NCI-H1105 (cell line): ENCODE data around the gene TXN.

Experiments
- DNase-seq: peaks from one replicate; lab custom pipeline; 2025; lab: John Stamatoyannopoulos, UW

Gene TXN

GRCh38 chr9:110256380-110257096 lies at the start of gene TXN:
TXN (minus strand) TSS chr9:110256507; CDS start chr9:110256435, 72 bp downstream.
- peak; percentile 84 for DNase-seq

GRCh38 chr9:110303133-110303532 lies 46.8 kb upstream of the TXN start:
- DNase-seq, result no peak

- no peak for DNase-seq
Measured at GRCh38 chr9:110298043-110298605, 41.8 kb upstream of the TXN start.

GRCh38 chr9:110293248-110293647 lies 36.9 kb upstream of the TXN start:
- DNase-seq, result no peak

GRCh38 chr9:110291921-110292557 lies 35.7 kb upstream of the TXN start:
- no peak for DNase-seq

GRCh38 chr9:110290001-110290400 lies 33.7 kb upstream of the TXN start:
- no peak for DNase-seq

- DNase-seq, result no peak
Measured at GRCh38 chr9:110288503-110288902, 32.2 kb upstream of the TXN start.

GRCh38 chr9:110287289-110287680 lies 31.0 kb upstream of the TXN start:
- DNase-seq, result no peak

GRCh38 chr9:110284211-110284844 lies 28.0 kb upstream of the TXN start:
- DNase-seq, result no peak

GRCh38 chr9:110283751-110284150 lies 27.4 kb upstream of the TXN start:
- peak; percentile 82 for DNase-seq

- DNase-seq, result no peak
Measured at GRCh38 chr9:110282739-110283081, 26.4 kb upstream of the TXN start.

- DNase-seq, result no peak
Measured at GRCh38 chr9:110282018-110282738, 25.9 kb upstream of the TXN start.

GRCh38 chr9:110278080-110278707 lies 21.9 kb upstream of the TXN start:
- no peak for DNase-seq

GRCh38 chr9:110276781-110277180 lies 20.5 kb upstream of the TXN start:
- DNase-seq, result no peak

GRCh38 chr9:110270211-110270995 lies 14.1 kb upstream of the TXN start:
- DNase-seq, result no peak

GRCh38 chr9:110266795-110267194 lies 10.5 kb upstream of the TXN start:
- no peak for DNase-seq

GRCh38 chr9:110261632-110262031 lies 5.3 kb upstream of the TXN start:
- DNase-seq, result no peak

- DNase-seq, result no peak
Measured at GRCh38 chr9:110260911-110261310, 4.6 kb upstream of the TXN start.

- no peak for DNase-seq
Measured at GRCh38 chr9:110259566-110259965, 3.3 kb upstream of the TXN start.

GRCh38 chr9:110258690-110259091 lies 2.4 kb upstream of the TXN start:
- DNase-seq, result no peak

GRCh38 chr9:110257956-110258355 lies 1.6 kb upstream of the TXN start:
- DNase-seq, result no peak
